Tibial nerve (tissue), 4 donors: ENCODE results near the gene XPO5.

ENCODE experiments used
- CTCF ChIP-seq, 5 experiments: fragments of 200-600 bp in 3 of 5; fragments of 450-650 bp in 2 of 5; sonication (generic) in 3 of 5; IDR thresholded peaks; one replicate each; pipeline ENCODE4 v1.5.1; 2016 to 2019; ENCODE audit warnings: antibody characterized with exemption in 5 of 5, mild to moderate bottlenecking in 3 of 5, moderate library complexity in 2 of 5
- EP300 ChIP-seq, 2 donors: sonication (generic); formaldehyde crosslinking; IDR thresholded peaks; one replicate each; pipeline ENCODE4 v1.6.1; 2017; ENCODE audit warnings: antibody characterized with exemption in 2 of 2, mild to moderate bottlenecking in 1 of 2
- POLR2A ChIP-seq, 2 donors: fragments of 450-650 bp; IDR thresholded peaks; one replicate each; pipeline ENCODE4 v1.6.1; 2017; ENCODE audit warnings: antibody characterized with exemption in 2 of 2, mild to moderate bottlenecking in 2 of 2, moderate library complexity in 2 of 2

DNA sequence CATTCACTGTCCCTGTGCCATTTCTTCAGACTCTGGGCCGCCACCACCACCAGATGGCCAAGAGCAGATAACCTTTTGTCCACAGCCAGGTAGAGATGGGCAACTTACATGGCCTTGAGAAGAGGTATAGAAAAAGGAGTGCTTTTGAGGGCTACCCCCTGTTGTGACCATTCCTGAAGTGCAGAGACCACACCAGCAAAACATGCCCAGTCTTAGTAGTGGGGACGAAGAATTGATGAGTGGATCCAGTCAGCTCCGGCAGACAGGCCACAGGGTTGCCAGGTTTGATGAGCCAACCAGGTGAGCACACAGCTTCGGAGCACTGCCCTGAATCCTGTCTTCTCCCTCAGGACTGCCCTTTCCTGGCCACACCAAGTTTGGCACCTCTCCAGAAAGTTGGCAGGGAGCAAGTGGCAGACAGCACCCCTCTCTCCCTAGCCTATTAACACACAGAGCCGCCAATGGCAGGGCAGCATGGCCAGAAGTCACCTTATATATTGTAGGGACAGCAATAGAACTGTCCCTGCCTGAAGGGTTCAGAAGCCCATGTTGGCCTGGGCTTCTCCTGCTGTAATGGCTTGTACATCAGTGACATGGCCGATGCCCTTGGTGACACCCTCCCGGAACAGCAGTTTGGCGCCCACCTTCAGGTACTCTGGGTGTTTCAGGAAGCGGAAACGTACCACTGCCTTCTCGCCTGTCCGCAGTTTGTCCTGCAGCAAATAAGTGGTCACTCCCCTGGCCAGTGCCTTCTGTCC is 45.4 kb upstream of the XPO5 start:
- TF ChIP-seq CTCF (IDR thresholded peaks at IDR 0.05): no peak
- TF ChIP-seq POLR2A (IDR thresholded peaks at IDR 0.05): no peak
- no peak for TF ChIP-seq EP300 (IDR thresholded peaks at IDR 0.05)
